Urinary bladder (tissue), 4 donors: ENCODE data around the gene JMJD6. TPM values are rescaled to one million over a fixed set of nuclear protein-coding genes. Genes with fewer than 3 reads are reported as not detected.
A peak's percentile ranks its signal among the peaks of the same experiment; 100 is the strongest.
"Not testable (repeated sequence)": the region's sequence is repeated elsewhere in the genome, so short reads cannot be mapped to it uniquely, and the experiment has no call there.

Source experiments
- DNase-seq: peaks from one replicate; pipeline ENCODE4 v3.0.0-alpha.2; 2015; ENCODE audit errors: extremely low spot score
- H3K27ac ChIP-seq: one replicate; pipeline ENCODE4 v1.5.1; 2013; ENCODE audit warnings: low read depth, mild to moderate bottlenecking, moderate library complexity
- H3K36me3 ChIP-seq: one replicate; pipeline ENCODE4 v1.6.1; 2013; ENCODE audit warnings: mild to moderate bottlenecking, moderate library complexity; ENCODE audit not compliant: insufficient read depth
- H3K4me1 ChIP-seq: one replicate; pipeline ENCODE4 v1.6.1; 2013; ENCODE audit warnings: mild to moderate bottlenecking, moderate library complexity; ENCODE audit not compliant: insufficient read depth
- H3K4me3 ChIP-seq: one replicate; pipeline ENCODE4 v1.5.1; 2013; ENCODE audit warnings: low read depth, low read length
- WGBS: extraction: QIAGEN DNeasy Blood & Tissue Kit; methylation state at CpG from one replicate; pipeline ENCODE4 v1.1.7; 2013; 5-methylcytosine and 5-hydroxymethylcytosine counted together
- polyA plus RNA-seq: library from polyadenylated mRNA; stranded (reverse); fragments of 200-250 nt; gene quantifications from one replicate; pipeline ENCODE4 v1.2.3, GENCODE V29; 2013
- total RNA-seq: library from RNA; depleted of rRNA; stranded (reverse); fragments of >200 nt; gene quantifications from one replicate; pipeline ENCODE4 v1.2.3, GENCODE V29; 2014
- donor health status: healthy with polysubstance abuse.
- donor health status: healthy.

JMJD6 gene
- total RNA-seq (13.5 TPM), polyA plus RNA-seq (41.4 TPM)

DNA sequence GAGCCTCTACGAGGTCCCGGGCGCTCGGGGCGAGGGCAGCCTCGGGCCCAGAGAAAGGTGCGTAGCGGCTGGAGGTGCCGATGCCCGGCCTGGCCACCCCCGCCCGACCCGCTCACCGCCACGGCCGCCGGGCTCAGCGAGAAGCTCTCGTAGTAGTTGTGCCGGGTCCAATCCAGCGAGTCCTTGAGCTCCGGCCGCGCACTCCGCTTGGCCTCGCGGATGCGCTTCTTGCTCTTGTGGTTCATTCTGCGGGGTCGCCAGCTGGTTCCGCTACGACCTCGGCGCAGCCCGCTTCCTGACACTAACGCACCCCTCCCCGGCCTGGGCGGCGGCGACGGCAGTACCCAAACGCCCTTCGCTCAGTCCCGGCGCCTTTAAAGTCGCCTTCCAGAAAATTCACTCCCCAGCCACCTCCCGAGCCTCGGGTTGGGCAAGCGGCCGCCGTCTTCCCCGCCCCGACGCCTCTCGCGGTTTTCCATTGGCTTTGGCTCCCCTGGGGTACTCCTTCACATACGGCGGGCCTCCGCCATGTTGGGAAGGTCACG lies at the start of gene JMJD6:
Gene JMJD6, minus strand, starts transcription at position 376 of the 545 bp plus-strand sequence. Its CDS starts 131 bp downstream, at position 245.
- Histone ChIP-seq H3K4me1 (peaks cover 2% of the 10 kb centered on the region), H3K27ac (peak within 1 kb of the TSS; percentile 100), H3K4me3 (peak within 1 kb of the TSS; percentile 89), H3K36me3 (peaks cover 3% of the 10 kb centered on the region)
- peak; percentile 88 for DNase-seq
- WGBS, result under 1% methylated on average over 60 of the region's 60 CpGs

DNA sequence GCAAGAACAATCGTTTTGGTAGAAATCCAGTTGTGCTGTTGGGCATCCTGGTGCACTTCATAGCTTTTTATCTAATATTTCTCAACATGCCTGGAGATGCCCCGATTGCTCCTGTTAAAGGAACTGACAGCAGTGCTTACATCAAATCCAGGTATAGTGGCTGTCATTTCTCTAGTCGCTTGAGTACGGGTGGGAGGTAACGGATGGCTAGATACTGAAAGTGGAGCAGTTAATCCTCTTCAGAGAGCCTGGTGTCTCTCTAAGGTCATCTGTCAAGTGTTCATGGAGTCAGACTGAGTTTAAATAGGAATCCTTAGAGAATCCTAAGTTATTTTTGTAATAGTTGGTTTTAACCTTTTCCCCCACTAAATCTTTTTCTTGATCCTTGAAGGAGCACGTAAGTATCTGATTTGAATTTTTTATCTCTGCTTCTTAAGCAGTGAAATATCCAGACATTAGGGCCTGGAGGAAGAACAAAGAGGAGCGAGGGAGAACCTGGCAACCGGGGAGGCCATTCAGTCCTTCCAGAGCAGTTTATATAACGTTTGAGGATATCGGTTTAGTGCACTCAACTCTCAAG lies 48.7 kb upstream of the JMJD6 start:
- 69% methylated on average over 10 of the region's 10 CpGs for WGBS
- H3K36me3 ChIP-seq, result peaks cover 9% of the 10 kb centered on the region
- DNase-seq, result no peak

DNA sequence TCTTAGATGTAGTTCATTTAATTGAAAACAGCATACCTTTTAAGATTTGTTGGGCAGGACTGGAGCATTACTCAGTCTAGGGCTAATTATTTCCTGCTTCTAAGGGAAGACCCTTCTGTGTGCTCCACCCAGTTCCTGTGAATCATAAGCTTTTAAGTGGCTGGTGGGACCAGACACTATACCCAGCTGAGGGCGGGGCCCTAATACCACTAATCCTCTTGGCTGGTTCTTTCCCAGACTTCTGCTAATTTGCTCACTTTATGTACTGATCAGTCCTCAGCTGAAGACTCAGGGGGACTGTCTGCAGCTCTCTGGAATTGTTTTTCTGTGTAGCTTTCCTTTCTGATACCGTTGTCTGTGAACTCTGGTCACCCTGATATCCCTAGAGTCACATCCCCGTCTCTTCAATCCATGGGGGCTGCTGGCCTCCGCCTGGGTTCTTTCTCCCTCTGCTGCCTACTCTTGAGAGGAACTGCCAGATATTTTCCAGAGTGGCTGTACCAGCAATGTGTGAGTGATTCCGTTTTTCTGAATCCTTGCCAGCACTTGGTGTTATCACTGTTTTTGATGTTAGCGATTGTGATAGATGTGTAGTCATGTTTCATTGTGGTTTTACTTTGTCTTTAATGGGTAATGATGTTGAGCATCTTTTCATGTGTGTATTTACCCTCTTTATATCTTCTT lies 46.6 kb upstream of the JMJD6 start:
- 48% methylated on average over 6 of the region's 6 CpGs for WGBS
- H3K36me3 ChIP-seq, result peaks cover 9% of the 10 kb centered on the region
- H3K27ac ChIP-seq, result no peak overlapping the region
- H3K4me3 ChIP-seq, result no peak overlapping the region
- no peak for DNase-seq
- no peaks in the 10 kb centered on the region for H3K4me1 ChIP-seq

More for the DNA sequence above, 48.7 kb upstream of the JMJD6 start:
- Histone ChIP-seq H3K4me3 (no peak overlapping the region), H3K27ac (no peak overlapping the region), H3K4me1 (no peaks in the 10 kb centered on the region)

DNA sequence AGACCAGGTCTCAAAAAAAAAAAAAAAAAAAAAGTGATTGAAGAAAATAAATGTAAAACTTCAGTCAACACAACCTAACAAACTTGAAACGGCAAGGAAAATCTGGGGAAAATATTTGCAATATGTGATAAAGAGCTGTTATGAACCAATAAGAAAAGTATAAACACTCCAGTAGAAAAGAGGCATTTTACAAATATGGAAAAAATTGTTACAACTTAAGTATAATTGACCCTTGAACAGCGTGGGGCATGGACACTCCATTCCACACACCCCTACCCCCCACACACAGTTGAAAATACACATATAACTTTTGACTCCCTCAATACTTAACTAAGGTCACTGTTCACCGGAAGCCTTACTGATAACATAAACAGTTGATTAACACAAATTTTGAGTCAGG lies 32.2 kb upstream of the JMJD6 start:
- no peak overlapping the region for H3K27ac ChIP-seq
- H3K36me3 ChIP-seq, result peaks cover 4% of the 10 kb centered on the region
- DNase-seq, result no peak
- no peaks in the 10 kb centered on the region for H3K4me1 ChIP-seq
- H3K4me3 ChIP-seq, result no peak overlapping the region
- WGBS, result 99% methylated on average over 3 of the region's 3 CpGs

DNA sequence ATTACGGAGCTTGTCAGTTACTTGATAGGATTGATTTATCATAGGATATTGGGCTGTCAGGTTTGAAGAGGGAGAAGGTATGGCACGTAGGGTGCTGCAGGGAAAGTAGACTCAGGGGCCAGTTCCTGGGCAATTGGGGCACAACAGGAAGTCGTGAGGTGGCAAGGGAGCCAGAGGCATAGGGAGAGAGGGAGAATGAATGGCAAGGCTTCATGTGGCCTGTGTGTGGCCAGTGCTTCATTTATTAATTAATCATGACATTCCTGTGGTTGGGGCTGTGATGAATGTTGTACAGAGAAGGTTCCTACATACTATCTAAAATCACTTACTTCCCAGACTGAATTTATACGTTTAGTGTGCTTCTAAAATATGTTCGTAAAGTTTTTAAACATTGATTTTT lies 30.9 kb upstream of the JMJD6 start:
- Histone ChIP-seq H3K4me1 (no peaks in the 10 kb centered on the region), H3K27ac (no peak overlapping the region), H3K4me3 (no peak overlapping the region), H3K36me3 (peaks cover 2% of the 10 kb centered on the region)
- WGBS, result 90% methylated on average over 5 of the region's 5 CpGs
- DNase-seq, result no peak

DNA sequence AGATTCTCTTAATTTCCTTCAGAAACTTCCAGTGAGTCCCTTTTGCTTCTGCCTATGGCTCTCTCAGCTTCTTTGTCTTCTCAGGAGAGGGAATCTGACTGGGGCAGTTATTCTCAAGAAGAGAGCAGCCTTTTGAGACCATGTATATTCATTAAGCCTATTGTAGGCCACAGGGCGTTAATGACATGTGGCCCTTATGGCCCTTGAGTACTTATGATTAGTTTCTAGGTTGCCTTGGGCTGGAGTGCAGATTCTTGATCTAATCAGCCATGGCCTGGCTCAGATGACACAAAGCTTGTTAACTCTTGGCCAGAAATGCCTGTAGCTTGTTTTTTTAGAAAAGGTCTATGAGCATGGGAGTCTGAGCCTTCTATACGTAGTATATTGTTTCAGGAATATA lies 28.9 kb upstream of the JMJD6 start:
- no peak for DNase-seq
- H3K4me3 ChIP-seq, result no peak overlapping the region
- 97% methylated on average over 2 of the region's 2 CpGs for WGBS
- H3K4me1 ChIP-seq, result no peaks in the 10 kb centered on the region
- no peaks in the 10 kb centered on the region for H3K36me3 ChIP-seq
- no peak overlapping the region for H3K27ac ChIP-seq

DNA sequence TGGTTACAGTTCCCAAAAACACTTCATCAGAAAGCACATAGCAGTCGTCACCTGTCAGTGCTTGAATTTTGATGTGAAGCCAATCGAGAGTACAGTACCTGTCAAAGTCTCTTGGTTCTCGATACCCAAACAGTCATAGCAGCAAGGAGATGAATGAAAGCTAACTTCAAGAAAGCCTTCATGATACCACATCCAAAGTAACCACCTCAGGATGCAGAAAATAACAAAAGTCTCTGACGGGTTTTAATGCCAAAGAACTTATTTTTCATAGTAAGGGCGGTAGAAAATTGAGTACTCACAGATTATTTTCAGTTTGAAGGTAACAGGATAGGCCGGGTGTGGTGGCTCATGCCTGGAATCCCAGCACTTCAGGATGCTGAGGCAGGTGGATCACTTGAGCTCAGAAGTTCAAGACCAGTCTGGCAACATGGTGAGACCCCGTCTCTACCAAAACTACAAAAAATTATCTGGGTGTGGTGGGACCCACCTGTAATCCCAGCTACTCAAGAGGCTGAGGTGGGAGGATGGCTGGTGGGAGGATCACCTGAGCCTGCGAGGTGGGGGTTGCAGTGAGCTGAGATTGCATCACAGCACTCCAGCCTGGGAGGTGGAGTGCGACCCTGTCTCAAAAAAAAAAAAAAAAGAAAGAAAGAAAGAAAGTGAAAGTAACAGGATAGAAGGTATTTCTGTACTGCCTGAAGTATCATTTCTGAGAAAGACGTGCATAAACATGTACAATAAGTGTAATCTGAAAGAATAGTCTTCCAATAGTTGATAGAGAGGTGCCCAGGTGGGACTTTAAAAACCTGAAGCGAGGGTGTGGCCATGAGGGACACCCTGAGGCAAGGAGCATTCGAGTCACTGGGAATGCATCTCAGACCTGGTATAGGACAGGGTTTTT lies 26.9 kb upstream of the JMJD6 start:
- no peak overlapping the region for H3K4me3 ChIP-seq
- H3K36me3 ChIP-seq, result no peaks in the 10 kb centered on the region
- WGBS, result 87% methylated on average over 12 of the region's 12 CpGs
- no peak for DNase-seq
- no peaks in the 10 kb centered on the region for H3K4me1 ChIP-seq
- H3K27ac ChIP-seq, result no peak overlapping the region

DNA sequence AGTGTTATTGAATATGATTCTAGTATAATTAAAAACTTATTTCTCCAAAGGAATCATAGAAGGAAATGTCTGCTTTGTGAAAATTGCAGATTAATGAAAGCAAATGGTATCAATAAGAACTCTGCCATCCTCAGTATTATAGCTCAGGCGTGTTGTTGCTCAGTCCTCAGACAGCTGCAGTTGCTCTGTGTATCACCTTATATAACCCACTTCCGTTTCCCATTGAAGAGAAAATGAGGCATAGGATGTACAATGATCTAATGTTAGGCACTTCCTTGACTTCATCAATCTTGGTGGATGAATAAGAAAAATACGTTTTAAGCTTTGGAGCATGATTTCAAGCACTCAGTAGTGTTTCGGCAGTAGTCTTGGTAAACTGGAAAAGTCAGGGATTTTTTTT lies 25.6 kb upstream of the JMJD6 start:
- DNase-seq, result no peak
- Histone ChIP-seq H3K4me3 (no peak overlapping the region), H3K27ac (no peak overlapping the region), H3K36me3 (no peaks in the 10 kb centered on the region), H3K4me1 (no peaks in the 10 kb centered on the region)
- 86% methylated on average over 4 of the region's 4 CpGs for WGBS

DNA sequence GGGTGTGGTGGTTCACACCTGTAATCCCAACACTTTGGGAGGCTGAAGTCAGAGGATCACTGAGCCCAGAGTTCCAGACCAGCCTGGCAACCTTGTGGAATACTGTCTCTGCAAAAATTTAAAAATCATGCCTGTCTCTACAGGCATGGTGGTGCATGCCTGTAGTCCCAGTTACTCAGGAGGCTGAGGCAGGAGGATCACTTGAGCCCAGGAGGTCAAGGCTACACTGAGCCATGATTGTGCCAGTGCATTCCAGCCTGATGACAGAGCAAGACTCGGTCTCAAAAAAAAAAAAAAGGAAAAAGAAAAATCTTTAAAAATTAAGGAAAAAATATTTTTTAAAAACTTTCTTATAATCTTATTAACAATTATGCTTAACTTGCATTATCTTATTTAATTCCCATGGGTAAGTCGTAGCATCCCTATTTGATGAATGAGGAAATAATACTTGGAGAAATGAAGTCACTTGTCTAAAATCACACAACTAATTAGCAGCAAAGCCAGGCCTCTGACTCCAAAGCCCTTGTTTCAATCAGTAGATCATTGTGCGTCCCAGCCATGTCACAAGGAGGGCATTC lies 25.1 kb upstream of the JMJD6 start:
- Histone ChIP-seq H3K4me3 (no peak overlapping the region), H3K4me1 (no peaks in the 10 kb centered on the region), H3K36me3 (no peaks in the 10 kb centered on the region), H3K27ac (no peak overlapping the region)
- WGBS, result 91% methylated on average over 3 of the region's 3 CpGs
- no peak for DNase-seq

DNA sequence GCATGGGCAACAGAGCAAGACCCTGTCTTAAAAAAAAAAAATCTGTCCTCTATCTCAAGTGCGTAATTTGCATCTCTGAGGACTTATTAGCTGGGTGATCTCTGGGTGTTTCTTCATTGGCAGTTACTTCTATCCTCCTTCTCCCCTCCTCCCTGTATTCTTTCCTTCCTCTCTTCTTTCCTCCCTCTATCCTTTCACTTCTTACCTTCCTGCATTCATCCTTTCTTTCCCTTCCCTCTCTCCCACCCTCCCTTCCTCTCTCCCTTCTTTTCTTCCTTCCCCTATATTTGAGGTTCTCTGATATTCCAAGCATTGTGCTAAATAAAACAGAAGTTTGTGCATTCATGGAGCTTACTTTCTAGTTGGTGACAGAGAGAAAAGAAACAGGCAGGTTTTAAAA lies 22.3 kb upstream of the JMJD6 start:
- no peak overlapping the region for H3K4me3 ChIP-seq
- no peak for DNase-seq
- 100% methylated on average over 1 of the region's 1 CpG for WGBS
- no peak overlapping the region for H3K27ac ChIP-seq
- H3K4me1 ChIP-seq, result no peaks in the 10 kb centered on the region
- H3K36me3 ChIP-seq, result no peaks in the 10 kb centered on the region

DNA sequence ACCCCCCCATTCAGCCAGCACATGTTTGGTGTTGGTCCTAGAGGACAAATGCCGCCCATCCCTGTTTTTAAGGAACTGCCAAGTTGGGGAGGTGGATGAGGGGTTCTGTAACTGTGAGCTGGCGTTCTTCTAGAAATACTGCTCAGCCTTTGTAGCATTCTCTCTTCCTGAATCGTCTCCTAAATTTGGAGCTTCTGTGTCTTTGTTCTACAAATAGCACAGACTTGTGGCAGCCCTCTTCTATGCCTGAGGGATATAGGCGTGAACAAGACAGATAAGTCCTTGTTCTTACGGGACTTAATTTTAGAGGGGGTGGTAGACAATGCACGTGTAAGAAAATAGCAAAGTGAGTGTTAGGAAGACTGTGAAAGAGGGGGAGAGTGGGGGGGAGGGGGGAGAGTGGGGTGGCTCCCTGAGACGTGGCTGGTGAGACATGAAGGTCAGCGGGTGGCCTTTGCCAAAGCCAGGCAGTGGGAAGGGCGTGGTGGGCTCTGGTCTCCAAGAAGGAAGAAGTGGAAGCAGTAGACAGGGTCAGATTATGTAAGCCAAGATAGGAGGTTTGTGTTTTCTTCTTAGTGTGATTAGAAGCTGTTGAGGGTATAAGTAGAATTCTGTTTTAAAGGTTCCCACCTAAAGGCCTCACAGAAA lies 21.4 kb upstream of the JMJD6 start:
- H3K27ac ChIP-seq, result no peak overlapping the region
- WGBS, result 78% methylated on average over 9 of the region's 9 CpGs
- H3K4me1 ChIP-seq, result no peaks in the 10 kb centered on the region
- H3K4me3 ChIP-seq, result no peak overlapping the region
- no peaks in the 10 kb centered on the region for H3K36me3 ChIP-seq
- no peak for DNase-seq

DNA sequence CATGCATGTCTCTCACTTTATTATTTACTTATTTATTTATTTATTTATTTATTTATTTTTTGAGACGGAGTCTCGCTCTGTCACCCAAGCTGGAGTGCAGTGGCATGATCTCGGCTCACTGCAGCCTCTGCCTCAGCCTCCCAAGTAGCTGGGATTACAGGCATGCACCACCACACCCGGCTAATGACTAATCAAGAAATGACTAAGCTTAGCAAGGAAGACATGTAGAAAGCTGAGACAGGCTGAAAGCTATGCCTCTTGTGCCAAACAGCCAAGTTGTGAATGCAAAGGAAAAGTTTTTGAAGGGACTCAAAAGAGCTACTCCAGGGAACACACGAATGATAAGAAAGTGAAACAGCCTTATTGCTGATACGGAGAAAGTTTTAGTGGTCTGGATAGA lies 19.4 kb upstream of the JMJD6 start:
- H3K36me3 ChIP-seq, DNase-seq, H3K27ac ChIP-seq, H3K4me1 ChIP-seq, H3K4me3 ChIP-seq: not testable (repeated sequence)
- 97% methylated on average over 6 of the region's 6 CpGs for WGBS

DNA sequence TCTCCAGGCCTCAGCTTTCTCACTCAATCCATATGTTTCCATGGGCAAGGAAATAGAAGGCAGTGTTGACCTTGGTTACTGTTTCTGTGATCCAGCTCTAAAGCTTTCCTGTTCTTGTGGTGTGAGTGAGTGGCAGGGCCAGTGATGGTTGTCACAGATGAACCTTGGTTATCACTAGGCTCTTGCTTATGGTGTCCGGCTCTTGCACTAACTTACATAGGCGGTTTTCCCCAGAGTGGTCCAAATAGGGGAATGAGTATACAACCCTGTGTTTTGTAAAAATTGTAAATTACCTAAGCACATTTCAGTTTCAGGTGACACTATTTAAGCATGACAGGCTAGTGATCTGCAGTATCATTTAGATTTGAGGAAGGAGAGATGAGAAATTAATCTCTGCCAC lies 18.3 kb upstream of the JMJD6 start:
- H3K4me1 ChIP-seq, result no peaks in the 10 kb centered on the region
- no peaks in the 10 kb centered on the region for H3K36me3 ChIP-seq
- no peak for DNase-seq
- WGBS, result 95% methylated on average over 2 of the region's 2 CpGs
- no peak overlapping the region for H3K27ac ChIP-seq
- H3K4me3 ChIP-seq, result no peak overlapping the region
